ENCODE measurements around the gene MRPL33. TPM values are rescaled to one million over a fixed set of nuclear protein-coding genes. Genes with fewer than 3 reads are reported as not detected.

Gene MRPL33
- total and polyA plus RNA-seq, 2 of the 13 experiments (the other 11 are each of a cell fraction or from before 2014, with no cell fraction given) = 69.7 to 218 TPM

DNA sequence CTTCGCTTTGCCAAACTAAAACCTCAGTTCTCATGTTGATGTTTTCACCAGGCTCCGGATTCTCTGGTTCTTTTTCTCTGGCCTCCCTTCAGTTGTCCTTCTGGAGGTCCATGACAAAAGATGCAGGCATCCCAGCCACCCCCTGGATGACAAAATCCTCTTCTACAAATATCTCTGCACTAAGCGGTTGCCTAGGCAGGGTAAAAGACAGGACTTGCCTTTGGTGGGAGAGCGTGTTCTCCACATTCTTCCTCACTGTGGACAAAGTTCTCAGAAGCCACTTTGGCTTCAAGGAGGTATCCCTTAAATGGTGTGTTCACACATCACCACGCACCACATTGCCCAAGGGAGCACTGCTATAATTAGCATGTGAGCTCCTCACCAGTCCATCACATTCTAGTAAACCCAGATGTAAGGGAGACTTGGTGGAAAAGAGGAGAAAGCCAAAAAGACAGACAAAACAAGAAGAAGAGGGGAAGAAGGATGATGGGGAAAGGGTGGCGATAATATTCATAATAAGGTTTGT lies 23.6 kb upstream of the MRPL33 start:
- intact Hi-C loops (cut with micrococcal nuclease; ENCODE audit: unreplicated experiment) (no loop called here), in situ Hi-C loops (cut with HindIII; ENCODE audit: extremely low pct_ligation_motif_present, low pct_unique_long_range_greater_than_20kb) (no loop called here)
- no peak overlapping the region for H3K9ac ChIP-seq (ENCODE audit: insufficient read depth, low read depth, low read length)
- no peaks in the 10 kb centered on the region for H3K36me3 ChIP-seq (replicated peaks in 1 of 2; ENCODE audit: control insufficient read depth in 1 of 2, insufficient read depth in 2 of 2, low read length in 2 of 2)
- ATAC-seq (no peak), DNase-seq (ENCODE audit: low spot score) (no peak), FAIRE-seq (no peak)
- no TSS peak for BruUV-seq (replicated peaks)
- H3K4me2 ChIP-seq (ENCODE audit: low read depth, low read length) = no peak overlapping the region
- H4K20me1 ChIP-seq (ENCODE audit: insufficient read depth, low read length) = no peaks in the 10 kb centered on the region
- ChIA-PET CTCF (ENCODE audit: low intra/inter-chr PET ratio, low total read pairs) (no interaction called here), POLR2A (no interaction called here)
- peaks cover 50% of the 10 kb centered on the region for H3K4me1 ChIP-seq (ENCODE audit: insufficient read depth, low read length)
- H2AFZ ChIP-seq (ENCODE audit: low read length) = no peak overlapping the region
- no peaks in the 10 kb centered on the region for H3K27me3 ChIP-seq (ENCODE audit: control insufficient read depth in 1 of 2, insufficient read depth in 2 of 2, low read length in 2 of 2)
- peaks cover 14% of the 10 kb centered on the region for H3K9me3 ChIP-seq (ENCODE audit: low read length)
- H3K79me2 ChIP-seq (ENCODE audit: insufficient read depth, low read length) = no peaks in the 10 kb centered on the region
- no peak overlapping the region for H3K27ac ChIP-seq (ENCODE audit: extremely low read length, insufficient read depth, low read length)
- WGBS (ENCODE audit: low lambda C conversion rate) = 77% methylated on average over 6 of the region's 6 CpGs
- no peak overlapping the region for H3K4me3 ChIP-seq (replicated peaks in 1 of 3; ENCODE audit: insufficient read depth in 1 of 3, low read depth in 2 of 3, low read length in 3 of 3)
- TF ChIP-seq SRSF4 (IDR thresholded peaks at IDR 0.05; ENCODE audit: low read depth, low read length, poor library complexity, severe bottlenecking) (no peak), HNF1B (CRISPR knock-in tag; IDR thresholded peaks at IDR 0.05) (no peak), MTA1 (CRISPR knock-in tag; IDR thresholded peaks at IDR 0.05; ENCODE audit: borderline replicate concordance) (no peak), HDAC2 (CRISPR knock-in tag; IDR thresholded peaks at IDR 0.05) (no peak), ARID4A (CRISPR knock-in tag; IDR thresholded peaks at IDR 0.05; ENCODE audit: borderline replicate concordance) (no peak), PITX1 (CRISPR knock-in tag; IDR thresholded peaks at IDR 0.05) (no peak), THAP11 (CRISPR knock-in tag; IDR thresholded peaks at IDR 0.05) (no peak), ZNF577 (CRISPR knock-in tag; IDR thresholded peaks at IDR 0.05; ENCODE audit: borderline replicate concordance, low read depth) (no peak), TBX3 (IDR thresholded peaks at IDR 0.05; ENCODE audit: borderline replicate concordance) (no peak), ZNF205 (CRISPR knock-in tag; IDR thresholded peaks at IDR 0.05) (no peak), ZNF770 (CRISPR knock-in tag; IDR thresholded peaks at IDR 0.05) (no peak), ZMYM3 (CRISPR knock-in tag; IDR thresholded peaks at IDR 0.05) (no peak)
- TF ChIP-seq, protein P1, sequence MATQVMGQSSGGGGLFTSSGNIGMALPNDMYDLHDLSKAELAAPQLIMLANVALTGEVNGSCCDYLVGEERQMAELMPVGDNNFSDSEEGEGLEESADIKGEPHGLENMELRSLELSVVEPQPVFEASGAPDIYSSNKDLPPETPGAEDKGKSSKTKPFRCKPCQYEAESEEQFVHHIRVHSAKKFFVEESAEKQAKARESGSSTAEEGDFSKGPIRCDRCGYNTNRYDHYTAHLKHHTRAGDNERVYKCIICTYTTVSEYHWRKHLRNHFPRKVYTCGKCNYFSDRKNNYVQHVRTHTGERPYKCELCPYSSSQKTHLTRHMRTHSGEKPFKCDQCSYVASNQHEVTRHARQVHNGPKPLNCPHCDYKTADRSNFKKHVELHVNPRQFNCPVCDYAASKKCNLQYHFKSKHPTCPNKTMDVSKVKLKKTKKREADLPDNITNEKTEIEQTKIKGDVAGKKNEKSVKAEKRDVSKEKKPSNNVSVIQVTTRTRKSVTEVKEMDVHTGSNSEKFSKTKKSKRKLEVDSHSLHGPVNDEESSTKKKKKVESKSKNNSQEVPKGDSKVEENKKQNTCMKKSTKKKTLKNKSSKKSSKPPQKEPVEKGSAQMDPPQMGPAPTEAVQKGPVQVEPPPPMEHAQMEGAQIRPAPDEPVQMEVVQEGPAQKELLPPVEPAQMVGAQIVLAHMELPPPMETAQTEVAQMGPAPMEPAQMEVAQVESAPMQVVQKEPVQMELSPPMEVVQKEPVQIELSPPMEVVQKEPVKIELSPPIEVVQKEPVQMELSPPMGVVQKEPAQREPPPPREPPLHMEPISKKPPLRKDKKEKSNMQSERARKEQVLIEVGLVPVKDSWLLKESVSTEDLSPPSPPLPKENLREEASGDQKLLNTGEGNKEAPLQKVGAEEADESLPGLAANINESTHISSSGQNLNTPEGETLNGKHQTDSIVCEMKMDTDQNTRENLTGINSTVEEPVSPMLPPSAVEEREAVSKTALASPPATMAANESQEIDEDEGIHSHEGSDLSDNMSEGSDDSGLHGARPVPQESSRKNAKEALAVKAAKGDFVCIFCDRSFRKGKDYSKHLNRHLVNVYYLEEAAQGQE (IDR thresholded peaks at IDR 0.05; ENCODE audit: borderline replicate concordance in 1 of 2, low read depth in 1 of 2, low read length in 2 of 2) = no peak
